ENCODE measurements around the gene PRKN. TPM values are rescaled to one million over a fixed set of nuclear protein-coding genes. Genes with fewer than 3 reads are reported as not detected.

Gene PRKN
- total and polyA plus RNA-seq, 2 donors (not counting 3 experiments of a cell fraction or from before 2014, with no cell fraction given): 0.06 TPM; not detected in 1

- FAIRE-seq: no peak
- no peak for TF ChIP-seq POLR2AphosphoS5 (IDR thresholded peaks at IDR 0.05; ENCODE audit: insufficient read depth, low read depth, low read length)
- TF ChIP-seq POLR2A (IDR thresholded peaks at IDR 0.05; ENCODE audit: low read depth, low read length): no peak
- no peak for DNase-seq (ENCODE audit: low read depth, low spot score)
- Histone ChIP-seq H3K79me2 (ENCODE audit: control insufficient read depth, insufficient read depth, low read length) (no peaks in the 10 kb centered on the region), H3K4me1 (ENCODE audit: control insufficient read depth, extremely low read depth, insufficient read depth, low read length) (no peaks in the 10 kb centered on the region), H3K36me3 (ENCODE audit: control insufficient read depth in 2 of 2, extremely low read depth in 1 of 2, insufficient read depth in 2 of 2, low read length in 2 of 2) (no peaks in the 10 kb centered on the region), H3K4me2 (ENCODE audit: insufficient read depth, low read length) (no peak overlapping the region), H3K4me3 (replicated peaks in 1 of 3; ENCODE audit: insufficient read depth in 1 of 3, low read depth in 1 of 3, low read length in 3 of 3) (no peak overlapping the region), H3K27ac (ENCODE audit: insufficient read depth, low read depth, low read length) (no peak overlapping the region), H3K9me3 (replicated peaks; ENCODE audit: control insufficient read depth, insufficient read depth, low read length) (no peaks in the 10 kb centered on the region), H3K27me3 (ENCODE audit: control insufficient read depth in 2 of 2, insufficient read depth in 2 of 2, low read length in 2 of 2) (no peaks in the 10 kb centered on the region), H2AFZ (ENCODE audit: low read depth, low read length) (no peak overlapping the region), H3K9ac (replicated peaks; ENCODE audit: extremely low read depth, insufficient read depth, low read length) (no peak overlapping the region), H3K9me1 (replicated peaks; ENCODE audit: control insufficient read depth, extremely low read depth, insufficient read depth, low read length) (no peaks in the 10 kb centered on the region), H4K20me1 (replicated peaks; ENCODE audit: control insufficient read depth, extremely low read depth, insufficient read depth, low read length) (no peaks in the 10 kb centered on the region)
- BruUV-seq (replicated peaks): no TSS peak
- dilution Hi-C loops (cut with MboI; ENCODE audit: extremely low pct_ligation_motif_present, low sequenced_read_pairs) (no loop called here), intact Hi-C loops (cut with micrococcal nuclease) (no loop called here)
- POLR2A ChIA-PET: no interaction called here
- CTCF ChIA-PET: no interaction called here
Observed at GRCh38 chr6:161618831-161619454, 1108.6 kb downstream of the PRKN start.

GRCh38 chr6:161613711-161614110, 1113.9 kb downstream of the PRKN start:
- Histone ChIP-seq H3K4me2 (ENCODE audit: insufficient read depth, low read length) (no peak overlapping the region), H3K4me3 (replicated peaks in 1 of 3; ENCODE audit: insufficient read depth in 1 of 3, low read depth in 1 of 3, low read length in 3 of 3) (no peak overlapping the region), H2AFZ (ENCODE audit: low read depth, low read length) (no peak overlapping the region), H3K79me2 (ENCODE audit: control insufficient read depth, insufficient read depth, low read length) (no peaks in the 10 kb centered on the region), H3K36me3 (ENCODE audit: control insufficient read depth in 2 of 2, extremely low read depth in 1 of 2, insufficient read depth in 2 of 2, low read length in 2 of 2) (no peaks in the 10 kb centered on the region), H3K9ac (replicated peaks; ENCODE audit: extremely low read depth, insufficient read depth, low read length) (no peak overlapping the region), H4K20me1 (replicated peaks; ENCODE audit: control insufficient read depth, extremely low read depth, insufficient read depth, low read length) (no peaks in the 10 kb centered on the region), H3K27ac (ENCODE audit: insufficient read depth, low read depth, low read length) (no peak overlapping the region), H3K9me3 (replicated peaks; ENCODE audit: control insufficient read depth, insufficient read depth, low read length) (no peaks in the 10 kb centered on the region), H3K4me1 (ENCODE audit: control insufficient read depth, extremely low read depth, insufficient read depth, low read length) (no peaks in the 10 kb centered on the region), H3K27me3 (ENCODE audit: control insufficient read depth in 2 of 2, insufficient read depth in 2 of 2, low read length in 2 of 2) (no peaks in the 10 kb centered on the region), H3K9me1 (replicated peaks; ENCODE audit: control insufficient read depth, extremely low read depth, insufficient read depth, low read length) (no peaks in the 10 kb centered on the region)
- TF ChIP-seq POLR2AphosphoS5 (IDR thresholded peaks at IDR 0.05; ENCODE audit: insufficient read depth, low read depth, low read length) (no peak), CTCF (IDR thresholded peaks at IDR 0.05; ENCODE audit: extremely low read depth in 1 of 2, insufficient read depth in 1 of 2, low read depth in 1 of 2, low read length in 2 of 2) (no peak), JUN (IDR thresholded peaks at IDR 0.05; ENCODE audit: borderline replicate concordance, insufficient read depth, insufficient read length, low read depth) (no peak), POLR2A (IDR thresholded peaks at IDR 0.05; ENCODE audit: low read depth, low read length) (no peak), FOS (IDR thresholded peaks at IDR 0.05; ENCODE audit: borderline replicate concordance, insufficient read depth, low read length) (no peak), MYC (IDR thresholded peaks at IDR 0.05; ENCODE audit: low read depth, low read length) (no peak), EZH2 (IDR thresholded peaks at IDR 0.05; ENCODE audit: borderline replicate concordance, low read depth, low read length, severe bottlenecking) (no peak), GATA2 (IDR thresholded peaks at IDR 0.05; ENCODE audit: insufficient read depth, insufficient read length, low read depth, low read length) (no peak), MAX (IDR thresholded peaks at IDR 0.05; ENCODE audit: insufficient read depth, insufficient read length) (no peak)
- intact Hi-C loops (cut with micrococcal nuclease): no loop called here
- ChIA-PET CTCF (no interaction called here), POLR2A (no interaction called here)
- DNase-seq (ENCODE audit: low read depth, low spot score) (no peak), FAIRE-seq (no peak)
- dilution Hi-C loops (cut with MboI; ENCODE audit: extremely low pct_ligation_motif_present, low sequenced_read_pairs): no loop called here
- BruUV-seq (replicated peaks): no TSS peak

Measured in endothelial cell of umbilical vein (primary cell).